HG03460 (cell line): ENCODE data around the gene VTI1B.
A peak's percentile ranks its signal among the peaks of the same experiment; 100 is the strongest.

Experiments used
- ATAC-seq: cut with Tn5 transposase; IDR thresholded peaks from one replicate; pipeline ENCODE4 v1.9.1; 2021; ENCODE audit not compliant: unreplicated experiment

Gene VTI1B

GRCh38 chr14:67680121-67680602 is 5.7 kb upstream of the VTI1B start:
- ATAC-seq: peak; percentile 91

- ATAC-seq: no peak
These were observed 4.6 kb upstream of the VTI1B start for GRCh38 chr14:67679006-67679405.

GRCh38 chr14:67675219-67675582 is 769 bp upstream of the VTI1B start:
- no peak for ATAC-seq

- peak; percentile 50 for ATAC-seq
These were observed 323 bp downstream of the VTI1B start for GRCh38 chr14:67674139-67674479.

- ATAC-seq: no peak
These were observed 981 bp downstream of the VTI1B start for GRCh38 chr14:67673451-67673850.

- peak; percentile 55 for ATAC-seq
These were observed 5.9 kb downstream of the VTI1B start for GRCh38 chr14:67668559-67668958.

- ATAC-seq: no peak
These were observed 7.5 kb downstream of the VTI1B start for GRCh38 chr14:67666750-67667449.

GRCh38 chr14:67665868-67666267 is 8.6 kb downstream of the VTI1B start:
- no peak for ATAC-seq

- no peak for ATAC-seq
These were observed 10.8 kb downstream of the VTI1B start for GRCh38 chr14:67663633-67664032.

GRCh38 chr14:67653651-67654280 is 20.7 kb downstream of the VTI1B start:
- no peak for ATAC-seq

GRCh38 chr14:67652189-67652588 is 22.2 kb downstream of the VTI1B start:
- no peak for ATAC-seq

- no peak for ATAC-seq
These were observed 23.7 kb downstream of the VTI1B start for GRCh38 chr14:67650694-67651093.

GRCh38 chr14:67650151-67650550 is 24.3 kb downstream of the VTI1B start:
- no peak for ATAC-seq

GRCh38 chr14:67646131-67646530 is 28.3 kb downstream of the VTI1B start:
- ATAC-seq: no peak

GRCh38 chr14:67645414-67645813 is 29.0 kb downstream of the VTI1B start:
- ATAC-seq: no peak

GRCh38 chr14:67644428-67644827 is 30.0 kb downstream of the VTI1B start:
- ATAC-seq: no peak

- no peak for ATAC-seq
These were observed 30.7 kb downstream of the VTI1B start for GRCh38 chr14:67643713-67644112.

GRCh38 chr14:67641902-67642749 is 32.3 kb downstream of the VTI1B start:
- ATAC-seq: no peak

- no peak for ATAC-seq
These were observed 33.0 kb downstream of the VTI1B start for GRCh38 chr14:67641480-67641879.

- ATAC-seq: no peak
These were observed 35.8 kb downstream of the VTI1B start for GRCh38 chr14:67638642-67639041.

GRCh38 chr14:67636361-67636919 is 38.0 kb downstream of the VTI1B start:
- ATAC-seq: no peak
